HG03066 (cell line): Measurements from ENCODE around the gene ALCAM.

ENCODE experiments used
- ATAC-seq: cut with Tn5 transposase; IDR thresholded peaks from one replicate; pipeline ENCODE4 v1.9.1; 2021; ENCODE audit warnings: low read depth; ENCODE audit not compliant: unreplicated experiment

ALCAM gene

GRCh38 chr3:105518806-105519418, 152.2 kb downstream of the ALCAM start:
- ATAC-seq = peak; percentile 88

- no peak for ATAC-seq
These were observed 155.1 kb downstream of the ALCAM start for GRCh38 chr3:105521770-105522169.

DNA sequence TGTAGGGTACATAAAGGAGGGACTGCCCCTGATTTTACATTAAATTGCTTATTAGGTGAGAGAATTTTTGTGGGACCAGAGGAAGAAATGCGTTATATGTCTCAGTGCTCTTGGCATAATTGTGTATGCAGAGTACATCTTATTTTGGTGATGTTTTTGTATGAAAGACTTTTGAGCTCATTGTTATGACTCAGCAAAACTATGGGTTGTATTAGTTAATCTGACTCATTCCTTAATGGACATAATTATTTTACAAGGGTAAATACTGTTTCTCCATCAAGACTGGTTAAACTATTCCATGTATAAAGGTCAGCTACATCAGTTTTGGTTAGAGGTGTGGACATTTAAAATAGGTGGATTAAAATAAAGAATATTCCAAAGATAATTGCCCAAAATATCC, 156.8 kb downstream of the ALCAM start:
- no peak for ATAC-seq

DNA sequence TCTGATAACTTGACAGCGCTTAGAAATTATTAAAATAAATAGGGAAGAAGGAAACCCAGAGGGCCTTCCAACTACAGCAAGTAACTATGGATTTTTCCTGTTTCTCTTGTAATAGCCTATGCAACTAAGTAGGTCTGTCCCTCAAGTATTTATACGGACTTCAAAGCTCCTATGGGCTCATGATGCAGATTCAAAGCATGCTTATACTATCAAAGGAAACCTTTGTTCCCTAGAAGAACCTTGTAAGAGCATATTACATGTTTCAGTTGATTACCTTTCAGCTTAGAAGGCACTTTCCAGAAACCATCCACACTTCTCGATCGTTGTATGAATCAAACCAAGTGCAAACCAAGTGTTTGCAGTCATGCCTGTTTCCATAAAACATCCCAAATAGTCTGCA, 158.8 kb downstream of the ALCAM start:
- no peak for ATAC-seq

DNA sequence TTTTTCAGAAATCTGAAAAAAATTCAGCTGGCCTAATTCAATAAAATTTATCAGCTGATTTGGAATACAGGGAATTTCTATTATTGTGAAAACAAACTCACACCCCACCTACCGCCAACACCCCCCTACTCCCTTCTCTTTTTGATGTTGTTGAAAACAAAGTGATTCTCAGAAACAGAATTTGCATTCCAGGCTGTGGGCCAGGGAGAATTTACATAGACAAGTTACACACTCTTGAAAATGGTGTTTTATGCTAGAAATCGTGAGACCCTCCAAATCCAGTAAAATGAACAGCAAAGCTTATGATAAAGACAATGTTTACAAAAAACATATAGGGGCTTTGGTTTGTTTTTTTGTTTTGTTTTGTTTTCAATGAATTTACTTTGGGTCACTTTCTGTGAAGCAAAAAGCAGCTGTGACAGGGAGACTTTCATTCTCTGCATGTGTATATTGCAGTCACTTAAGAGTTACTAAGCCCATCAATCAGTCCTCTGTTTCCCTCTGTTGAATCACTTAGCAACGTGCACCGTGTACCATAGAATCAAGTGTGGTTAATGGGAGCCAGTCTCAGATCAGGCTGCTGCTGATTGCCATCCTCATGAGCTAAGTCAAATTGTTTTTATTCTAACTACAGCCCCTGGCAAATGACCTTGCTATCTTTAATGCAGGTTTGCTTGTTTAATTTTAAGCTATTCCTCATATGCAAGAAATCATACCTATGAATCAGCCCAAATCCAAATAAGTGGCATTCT, 159.8 kb downstream of the ALCAM start:
- no peak for ATAC-seq

- ATAC-seq = no peak
These were observed 160.8 kb downstream of the ALCAM start for GRCh38 chr3:105527535-105527934.

DNA sequence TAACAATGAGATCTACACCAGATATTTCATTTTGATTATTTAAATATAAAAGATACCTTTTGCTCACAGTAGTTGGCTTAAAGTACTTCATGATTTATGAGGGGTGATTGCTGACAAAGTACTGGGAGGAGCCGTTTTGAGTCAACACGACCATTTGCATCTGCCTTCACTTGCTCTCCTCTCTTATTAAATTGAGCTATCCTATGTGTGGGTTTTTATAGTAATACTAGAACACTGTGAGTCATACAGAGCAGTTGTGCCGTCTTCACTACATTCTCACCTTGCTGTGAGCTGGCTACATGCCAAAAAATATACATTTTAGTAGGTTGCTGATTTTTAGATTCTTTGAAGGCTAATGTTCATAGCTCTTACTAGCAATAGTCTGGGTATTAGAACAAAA, 161.2 kb downstream of the ALCAM start:
- ATAC-seq = peak; percentile 62

- no peak for ATAC-seq
These were observed 162.2 kb downstream of the ALCAM start for GRCh38 chr3:105528955-105529354.

DNA sequence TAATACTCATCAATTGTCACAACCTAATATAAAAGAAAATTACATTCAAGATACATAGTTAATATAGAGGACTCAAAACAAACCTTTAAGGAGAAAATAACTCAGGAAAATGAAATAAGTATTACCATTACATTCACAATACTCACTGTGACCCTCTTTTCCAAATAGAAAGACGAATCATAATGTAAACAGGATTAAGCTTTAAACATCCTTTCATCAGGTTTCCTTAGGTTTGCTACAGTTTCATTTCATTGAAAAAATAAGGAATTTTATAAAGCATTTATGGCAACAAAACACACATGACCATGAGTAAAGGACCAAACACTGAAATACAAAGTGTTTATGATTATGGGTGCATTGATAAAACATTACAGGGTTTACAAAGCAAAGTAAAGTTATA, 162.7 kb downstream of the ALCAM start:
- ATAC-seq = no peak

DNA sequence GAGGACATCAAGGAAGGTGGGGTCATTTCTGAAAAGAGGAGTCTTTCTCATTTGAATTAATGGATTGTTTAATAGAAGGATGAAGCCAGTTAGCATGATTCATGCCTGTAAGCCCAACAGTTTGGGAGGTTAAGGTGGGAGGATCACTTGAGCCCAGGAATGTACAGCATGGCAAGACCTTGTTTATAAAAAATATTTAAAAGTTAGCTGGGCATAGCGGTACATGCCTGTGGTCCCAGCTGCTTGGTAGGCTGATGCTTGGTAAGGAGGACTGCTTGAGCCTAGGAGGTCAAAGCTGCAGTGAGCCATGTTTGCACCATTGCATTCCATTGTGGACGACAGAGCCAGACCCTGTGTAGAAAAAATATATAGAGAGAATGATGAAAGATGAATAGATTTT, 165.5 kb downstream of the ALCAM start:
- no peak for ATAC-seq

DNA sequence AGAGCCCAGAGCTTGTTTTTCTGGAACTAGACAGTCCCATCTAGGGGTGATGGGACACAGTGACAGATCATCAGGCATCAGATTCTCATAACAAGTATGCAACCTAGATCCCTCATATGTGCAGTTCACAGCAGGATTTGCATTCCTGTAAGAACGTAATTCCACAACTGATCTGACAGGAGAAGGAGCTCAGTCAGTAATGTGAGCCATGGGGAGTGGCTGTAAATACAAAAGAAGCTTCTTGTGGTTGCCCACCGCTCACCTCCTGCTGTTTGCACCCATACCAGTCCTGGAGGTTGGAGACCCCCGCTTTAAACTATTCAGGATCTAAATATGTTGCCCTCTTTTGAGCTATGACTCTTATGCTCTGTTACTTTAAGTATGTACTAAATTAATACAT, 167.3 kb downstream of the ALCAM start:
- ATAC-seq = no peak

DNA sequence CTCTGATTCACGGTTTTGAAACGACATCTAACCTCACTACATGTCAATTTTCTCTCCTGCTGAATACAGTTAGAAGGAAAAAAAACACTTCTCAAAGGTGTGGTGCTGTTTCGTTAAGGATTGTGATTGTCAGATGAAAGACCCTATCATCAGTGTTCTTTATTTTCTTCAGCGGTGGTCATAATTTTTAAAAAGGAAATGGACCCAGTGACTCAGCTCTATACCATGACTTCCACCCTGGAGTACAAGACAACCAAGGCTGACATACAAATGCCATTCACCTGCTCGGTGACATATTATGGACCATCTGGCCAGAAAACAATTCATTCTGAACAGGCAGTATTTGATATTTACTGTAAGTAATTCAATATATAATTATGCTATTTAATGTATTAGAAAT, 167.8 kb downstream of the ALCAM start:
- ATAC-seq = no peak

DNA sequence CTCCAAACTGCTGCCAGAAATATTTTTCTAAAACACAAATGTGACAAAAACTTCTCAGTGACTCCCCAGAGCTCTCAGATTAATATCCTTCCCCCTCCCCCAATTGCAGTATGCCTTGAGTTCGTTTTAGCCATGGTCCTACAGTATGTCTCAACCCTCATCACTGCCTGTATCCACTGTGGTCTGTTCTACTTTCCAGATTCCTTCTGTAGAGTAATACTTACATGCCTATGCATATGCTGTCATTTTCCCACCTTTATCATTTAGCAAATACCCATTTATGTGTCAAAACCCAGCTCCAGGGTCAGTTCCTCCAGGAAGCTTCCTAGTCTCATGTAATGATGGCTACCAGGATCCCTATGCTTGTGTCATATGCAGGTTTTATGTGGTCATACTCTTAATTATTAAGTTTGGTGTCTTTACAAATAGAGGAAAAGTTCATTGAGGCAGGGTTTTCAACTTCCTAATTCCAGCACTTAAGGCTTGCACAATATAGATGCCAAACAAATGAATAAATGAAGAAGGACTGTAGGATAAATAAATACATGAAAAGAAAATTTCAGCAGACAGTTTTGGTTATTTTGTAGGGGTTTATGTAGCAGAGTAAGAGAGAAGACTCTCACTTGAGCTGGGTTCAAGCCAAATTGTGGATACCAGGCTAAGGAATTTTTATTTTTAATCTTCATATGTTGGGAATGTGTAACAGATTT, 170.8 kb downstream of the ALCAM start:
- no peak for ATAC-seq

GRCh38 chr3:105538483-105538882, 171.8 kb downstream of the ALCAM start:
- no peak for ATAC-seq

GRCh38 chr3:105539897-105540296, 173.2 kb downstream of the ALCAM start:
- ATAC-seq = no peak

DNA sequence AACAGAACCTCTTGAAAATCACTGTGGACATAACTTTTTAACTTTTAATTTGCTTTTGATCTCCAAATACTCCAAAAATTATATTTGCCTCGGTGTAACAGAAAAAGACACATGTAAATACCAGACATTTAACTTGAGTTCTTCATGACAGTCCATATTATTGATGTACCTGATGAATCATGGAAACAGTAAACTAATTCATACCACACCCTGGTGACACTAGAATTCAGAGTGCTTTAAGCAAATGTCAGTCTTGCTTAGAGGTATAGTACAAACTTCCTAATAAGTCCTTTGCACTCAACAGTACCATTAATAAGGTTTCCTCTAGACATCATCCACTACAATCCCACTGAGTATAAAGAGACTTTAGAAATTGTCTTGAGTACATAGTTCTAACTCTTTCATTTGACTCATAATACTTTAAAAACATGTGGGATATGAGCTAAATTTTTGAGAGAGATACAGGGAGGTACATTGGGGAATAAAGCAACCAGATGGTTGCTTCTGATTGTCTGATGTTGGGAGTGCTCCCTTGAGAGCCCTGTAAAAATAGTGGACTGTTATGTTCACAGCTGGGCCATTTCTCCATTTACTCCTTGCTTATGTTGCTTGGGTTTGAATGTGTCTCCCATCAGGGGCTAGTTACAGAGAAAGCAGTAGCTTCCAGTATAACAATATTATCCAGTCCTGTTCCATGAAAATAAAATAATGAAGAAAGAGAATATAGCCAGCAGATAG, 175.7 kb downstream of the ALCAM start:
- no peak for ATAC-seq

DNA sequence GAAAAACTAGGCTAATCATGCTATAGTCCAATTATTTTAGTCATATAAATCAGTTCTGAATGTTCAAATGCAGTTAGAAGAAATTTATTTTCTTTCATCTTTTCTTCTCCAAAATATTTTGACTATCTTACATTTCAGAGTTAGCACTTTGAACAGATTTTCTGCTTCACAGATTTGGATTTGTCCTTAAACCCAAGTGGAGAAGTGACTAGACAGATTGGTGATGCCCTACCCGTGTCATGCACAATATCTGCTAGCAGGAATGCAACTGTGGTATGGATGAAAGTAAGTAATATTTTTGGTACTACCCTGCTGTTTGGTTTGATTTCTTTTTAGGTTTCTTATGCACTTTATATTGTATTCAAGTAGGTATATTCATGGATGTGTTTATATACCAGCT, 178.3 kb downstream of the ALCAM start:
- no peak for ATAC-seq

DNA sequence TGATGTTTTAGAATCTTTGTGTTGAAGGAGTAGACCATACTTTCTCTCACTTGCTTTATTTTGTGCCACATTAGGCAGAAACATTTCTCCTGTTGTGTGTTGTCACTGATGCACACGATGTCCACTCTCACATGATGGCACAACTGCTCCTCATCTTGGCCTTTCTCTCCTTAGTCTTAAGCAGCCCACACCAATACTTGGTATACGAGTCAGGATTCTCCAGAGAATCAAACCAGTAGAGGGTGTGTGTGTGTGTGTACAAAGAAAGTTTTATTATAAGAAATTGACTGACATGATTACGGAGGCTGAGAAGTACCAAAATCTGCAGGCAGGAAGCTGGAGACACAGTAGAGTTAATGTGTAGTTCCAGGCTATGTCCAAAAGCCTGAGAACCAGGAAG, 187.1 kb downstream of the ALCAM start:
- no peak for ATAC-seq

GRCh38 chr3:105555206-105555605, 188.5 kb downstream of the ALCAM start:
- no peak for ATAC-seq

DNA sequence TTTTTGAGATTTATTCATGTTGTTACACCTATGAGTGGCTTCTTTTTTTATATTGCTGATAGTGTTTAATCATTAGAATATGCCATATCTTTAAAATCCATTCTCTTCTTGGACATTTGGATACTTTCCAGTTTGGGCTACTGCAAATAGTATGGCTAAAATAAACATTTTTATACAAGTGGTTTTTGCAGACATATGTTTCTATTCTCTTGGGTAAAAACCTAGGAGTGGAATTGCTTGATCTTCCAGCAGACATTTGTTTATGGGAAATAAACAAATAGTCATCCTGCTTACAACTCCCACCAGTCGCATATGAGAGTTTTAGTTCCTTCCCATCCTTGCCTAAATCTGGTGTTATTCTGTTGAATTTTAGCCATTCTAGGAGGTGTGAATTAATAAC, 193.1 kb downstream of the ALCAM start:
- no peak for ATAC-seq

GRCh38 chr3:105561876-105562275, 195.2 kb downstream of the ALCAM start:
- no peak for ATAC-seq
